HG02884 (cell line): ENCODE measurements around the gene ZFP57.

Source experiments
- ATAC-seq: cut with Tn5 transposase; IDR thresholded peaks from one replicate; pipeline ENCODE4 v1.9.1; 2021; ENCODE audit warnings: mild to moderate bottlenecking, moderate library complexity; ENCODE audit not compliant: unreplicated experiment

The ZFP57 gene

DNA sequence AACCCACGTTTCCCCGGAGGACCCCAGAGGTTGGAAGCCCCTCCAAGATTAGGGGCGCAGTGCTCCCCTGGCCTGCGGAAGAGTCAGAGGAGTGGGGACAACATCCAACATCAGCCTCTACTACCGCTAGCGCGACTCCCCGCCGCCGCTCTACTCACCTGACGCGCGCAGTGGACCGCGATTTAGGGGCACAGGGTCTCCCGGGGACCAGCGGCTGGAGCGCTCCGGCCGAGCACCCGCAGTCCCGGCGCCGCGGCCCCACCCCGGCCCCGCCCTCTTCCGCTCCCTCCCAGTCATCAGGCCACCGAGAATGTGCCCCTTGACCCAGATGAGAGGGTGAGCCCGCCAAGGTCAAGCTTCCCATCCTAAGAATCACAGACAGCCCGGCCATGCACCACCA is at the start of gene ZFP57:
ZFP57 (minus strand) TSS at position 249 of the 400 bp plus-strand sequence. CDS start 4,149 bp downstream, outside the sequence.
- no peak for ATAC-seq

DNA sequence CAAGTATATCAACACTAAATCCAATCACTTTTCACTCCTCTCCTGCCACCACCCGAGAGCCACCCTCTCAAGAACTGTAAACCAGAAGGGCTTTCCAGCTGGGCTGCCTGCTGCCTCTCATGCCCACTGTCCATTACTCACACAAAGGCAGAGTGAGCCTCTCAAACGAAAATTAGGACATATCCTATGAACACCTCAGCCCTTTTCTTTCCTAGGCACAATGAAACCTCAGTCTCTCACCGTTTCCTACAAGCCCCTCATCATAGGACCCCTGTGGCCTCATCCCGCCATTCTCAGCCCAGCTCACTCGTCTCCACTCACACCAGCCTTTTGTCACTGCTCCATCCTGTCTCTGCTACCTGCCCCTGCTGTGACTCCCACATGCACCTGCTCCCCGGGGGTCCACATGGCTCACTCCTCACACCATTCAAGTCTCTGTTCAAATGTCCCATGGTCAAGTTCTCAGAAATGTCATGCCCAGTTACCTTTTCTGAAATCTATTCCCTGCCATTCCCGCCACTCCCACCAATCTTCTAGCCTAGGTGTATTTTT is 49.7 kb upstream of the ZFP57 start:
- ATAC-seq: no peak

DNA sequence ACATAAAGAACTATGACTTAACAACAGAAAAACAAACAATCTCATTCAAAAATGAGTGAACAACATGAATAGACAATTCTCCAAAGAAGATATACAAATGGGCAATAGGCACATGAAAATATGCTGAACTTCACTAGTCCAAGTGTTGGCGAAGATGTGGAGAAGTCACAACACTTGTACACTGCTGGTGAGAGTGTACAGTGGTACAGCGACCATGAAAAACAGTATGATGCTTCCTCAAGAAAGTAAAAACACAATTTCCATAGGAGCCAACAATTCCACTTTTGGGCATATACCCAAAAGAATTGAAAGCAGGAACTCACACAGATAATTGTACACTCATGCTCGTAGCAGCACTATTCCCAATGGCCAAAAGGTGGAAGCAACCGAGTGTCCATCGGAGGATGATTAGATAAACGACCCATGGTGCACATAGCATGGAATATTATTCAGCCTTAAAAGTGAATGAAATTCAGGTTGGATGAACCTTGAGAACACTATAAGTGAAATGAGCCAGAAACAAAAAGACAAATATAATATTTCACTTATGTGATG is 48.9 kb upstream of the ZFP57 start:
- ATAC-seq: no peak

DNA sequence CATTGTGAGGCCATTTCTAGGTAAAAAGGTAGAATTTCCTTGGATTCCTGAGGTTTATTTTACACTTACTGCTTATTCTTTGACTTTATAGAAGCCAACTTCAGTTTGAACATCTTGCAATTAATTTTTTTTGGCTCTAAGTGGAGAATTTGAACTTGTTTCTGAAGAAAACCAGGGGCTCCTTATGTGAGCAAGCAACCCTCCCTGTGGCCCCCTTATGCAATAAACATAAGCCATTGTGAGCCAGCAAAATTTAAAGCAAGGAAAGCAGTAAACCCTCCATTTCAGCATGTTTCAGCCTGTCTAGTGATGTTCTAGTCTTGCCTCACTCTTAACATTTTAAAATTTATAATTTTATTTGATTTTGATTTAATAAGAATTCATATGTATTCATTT is 47.9 kb upstream of the ZFP57 start:
- no peak for ATAC-seq

DNA sequence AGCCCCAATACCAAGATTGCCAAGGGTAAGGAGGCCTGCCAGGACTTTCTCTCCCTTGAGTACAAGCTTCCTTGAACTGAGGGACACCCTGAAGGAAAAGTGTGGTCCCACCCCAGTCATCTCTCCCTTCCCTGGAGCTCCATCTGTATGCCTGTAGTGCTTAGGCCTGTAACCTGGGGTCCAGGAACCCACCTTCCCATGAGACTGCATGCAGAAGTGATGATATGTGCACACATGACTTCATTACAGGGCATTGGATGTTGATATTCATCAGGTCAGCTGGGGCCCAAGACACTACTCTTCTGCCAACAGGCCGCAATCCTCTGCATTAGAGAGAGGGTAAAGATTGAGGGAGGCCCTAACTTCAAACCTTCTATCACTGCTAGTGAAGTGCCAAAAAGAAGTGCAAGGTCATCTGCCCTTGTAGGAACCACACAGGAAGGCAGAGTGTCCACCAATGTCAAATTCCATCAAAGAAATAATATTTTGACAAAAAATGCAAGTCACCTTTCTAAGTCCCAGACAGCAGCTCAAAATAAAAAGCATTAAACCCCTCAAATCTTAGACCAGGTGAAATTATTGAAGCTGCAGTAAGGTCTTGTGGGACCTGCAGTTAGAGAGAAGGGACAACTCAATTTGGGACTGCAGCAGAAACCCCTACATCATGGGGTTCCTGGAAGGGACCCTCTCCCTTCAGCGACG is 47.4 kb upstream of the ZFP57 start:
- no peak for ATAC-seq

DNA sequence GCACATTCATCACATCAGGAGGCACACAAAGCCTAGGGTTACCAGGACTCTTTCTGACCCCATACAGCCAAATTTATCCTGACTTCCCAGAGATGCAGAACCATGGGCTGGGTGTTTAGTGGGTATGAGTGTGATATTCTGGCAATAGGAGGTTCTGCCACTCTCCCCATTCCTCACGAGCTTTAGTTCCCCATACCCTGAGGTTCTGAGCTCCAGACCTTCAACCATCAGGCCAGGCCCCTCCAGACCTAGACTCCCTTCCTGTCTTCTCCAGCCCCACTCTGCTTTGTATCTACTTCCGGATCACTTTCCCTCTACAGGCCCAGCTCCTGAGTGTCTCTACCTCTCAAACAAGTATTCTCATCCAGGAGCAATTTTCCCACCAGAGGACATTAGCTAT is 46.7 kb upstream of the ZFP57 start:
- no peak for ATAC-seq

DNA sequence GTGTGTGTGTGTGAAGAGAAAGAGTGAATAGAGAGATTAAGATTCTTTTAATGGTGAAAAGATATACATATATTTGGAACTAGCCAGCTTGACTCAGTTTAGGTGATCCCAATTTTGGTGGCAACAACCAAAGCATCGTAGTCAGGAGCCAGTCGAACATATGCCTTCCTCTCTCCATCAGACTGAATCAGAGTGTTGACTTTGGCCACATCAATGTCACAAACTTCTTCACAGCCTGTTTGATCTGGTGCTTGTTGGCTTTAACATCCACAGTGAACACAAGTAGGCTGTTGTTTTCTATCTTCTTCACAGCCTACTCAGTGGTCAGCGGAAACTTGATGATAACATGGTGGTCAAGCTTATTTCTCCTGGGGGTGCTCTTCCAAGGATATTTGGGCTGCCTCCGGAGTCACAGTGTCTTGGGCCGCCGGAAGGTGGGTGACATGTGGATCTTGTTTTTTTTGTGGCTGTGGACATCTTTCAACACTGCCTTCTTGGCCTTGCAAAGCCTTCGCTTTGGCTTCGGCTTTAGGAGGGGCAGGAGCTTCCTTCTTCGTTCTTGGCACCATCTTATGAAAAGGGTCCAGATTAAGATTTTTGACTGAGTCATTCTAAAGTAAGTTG is 45.7 kb upstream of the ZFP57 start:
- ATAC-seq: no peak

DNA sequence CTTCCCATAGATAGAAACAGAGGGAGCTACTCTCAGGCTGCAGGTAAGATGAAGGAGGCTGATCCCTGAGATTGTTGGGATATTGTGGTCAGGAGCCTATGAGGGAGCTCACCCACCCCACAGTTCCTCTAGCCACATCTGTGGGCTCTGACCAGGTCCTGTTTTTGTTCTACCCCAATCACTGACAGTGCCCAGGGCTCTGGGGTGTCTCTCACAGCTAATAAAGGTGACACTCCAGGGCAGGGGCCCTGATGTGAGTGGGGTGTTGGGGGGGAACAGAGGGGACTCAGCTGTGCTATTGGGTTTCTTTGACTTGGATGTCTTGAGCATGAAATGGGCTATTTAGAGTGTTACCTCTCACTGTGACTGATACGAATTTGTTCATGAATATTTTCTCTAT is 45.0 kb upstream of the ZFP57 start:
- no peak for ATAC-seq

DNA sequence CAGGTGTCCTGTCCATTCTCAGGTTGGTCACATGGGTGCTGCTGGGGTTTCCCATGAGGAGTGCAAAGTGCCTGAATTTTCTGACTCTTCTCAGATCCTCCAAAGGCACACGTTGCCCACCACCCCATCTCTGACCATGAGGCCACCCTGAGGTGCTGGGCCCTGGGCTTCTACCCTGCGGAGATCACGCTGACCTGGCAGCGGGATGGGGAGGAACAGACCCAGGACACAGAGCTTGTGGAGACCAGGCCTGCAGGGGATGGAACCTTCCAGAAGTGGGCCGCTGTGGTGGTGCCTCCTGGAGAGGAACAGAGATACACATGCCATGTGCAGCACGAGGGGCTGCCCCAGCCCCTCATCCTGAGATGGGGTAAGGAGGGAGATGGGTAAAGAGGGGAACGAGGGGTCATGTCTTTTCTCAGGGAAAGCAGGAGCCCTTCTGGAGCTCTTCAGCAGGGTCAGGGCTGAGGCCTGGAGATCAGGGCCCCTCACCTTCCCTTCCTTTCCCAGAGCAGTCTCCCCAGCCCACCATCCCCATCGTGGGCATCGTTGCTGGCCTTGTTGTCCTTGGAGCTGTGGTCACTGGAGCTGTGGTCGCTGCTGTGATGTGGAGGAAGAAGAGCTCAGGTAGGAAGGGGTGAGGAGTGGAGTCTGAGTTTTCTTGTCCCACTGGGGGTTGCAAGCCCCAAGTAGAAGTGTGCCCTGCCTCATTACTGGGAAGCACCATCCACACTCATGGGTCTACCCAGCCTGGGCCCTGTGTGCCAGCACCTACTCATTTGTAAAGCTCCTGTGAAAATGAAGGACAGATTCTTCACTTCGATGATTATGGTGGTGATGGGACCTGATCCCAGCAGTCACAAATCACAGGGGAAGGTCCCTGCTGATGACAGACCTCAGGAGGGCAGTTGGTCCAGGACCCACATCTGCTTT is 44.3 kb upstream of the ZFP57 start:
- ATAC-seq: no peak

DNA sequence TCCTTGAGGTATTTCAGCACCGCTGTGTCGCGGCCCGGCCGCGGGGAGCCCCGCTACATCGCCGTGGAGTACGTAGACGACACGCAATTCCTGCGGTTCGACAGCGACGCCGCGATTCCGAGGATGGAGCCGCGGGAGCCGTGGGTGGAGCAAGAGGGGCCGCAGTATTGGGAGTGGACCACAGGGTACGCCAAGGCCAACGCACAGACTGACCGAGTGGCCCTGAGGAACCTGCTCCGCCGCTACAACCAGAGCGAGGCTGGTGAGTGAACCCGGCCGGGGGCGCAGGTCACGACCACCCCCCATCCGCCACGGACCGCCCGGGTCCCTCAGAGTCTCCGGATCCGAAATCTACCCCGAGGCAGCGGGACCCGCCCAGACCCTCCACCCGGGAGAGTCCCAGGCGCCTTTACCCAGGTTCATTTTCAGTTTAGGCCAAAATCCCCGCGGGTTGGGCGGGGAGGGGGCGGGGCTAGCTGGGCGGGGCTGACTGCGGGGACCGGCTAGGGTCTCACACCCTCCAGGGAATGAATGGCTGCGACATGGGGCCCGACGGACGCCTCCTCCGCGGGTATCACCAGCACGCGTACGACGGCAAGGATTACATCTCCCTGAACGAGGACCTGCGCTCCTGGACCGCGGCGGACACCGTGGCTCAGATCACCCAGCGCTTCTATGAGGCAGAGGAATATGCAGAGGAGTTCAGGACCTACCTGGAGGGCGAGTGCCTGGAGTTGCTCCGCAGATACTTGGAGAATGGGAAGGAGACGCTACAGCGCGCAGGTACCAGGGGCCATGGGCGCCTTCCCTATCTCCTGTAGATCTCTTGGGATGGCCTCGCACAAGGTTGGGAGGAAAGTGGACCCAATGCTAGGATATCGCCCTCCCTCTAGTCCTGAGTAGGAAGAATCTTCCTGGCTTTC is 43.0 kb upstream of the ZFP57 start:
- no peak for ATAC-seq

DNA sequence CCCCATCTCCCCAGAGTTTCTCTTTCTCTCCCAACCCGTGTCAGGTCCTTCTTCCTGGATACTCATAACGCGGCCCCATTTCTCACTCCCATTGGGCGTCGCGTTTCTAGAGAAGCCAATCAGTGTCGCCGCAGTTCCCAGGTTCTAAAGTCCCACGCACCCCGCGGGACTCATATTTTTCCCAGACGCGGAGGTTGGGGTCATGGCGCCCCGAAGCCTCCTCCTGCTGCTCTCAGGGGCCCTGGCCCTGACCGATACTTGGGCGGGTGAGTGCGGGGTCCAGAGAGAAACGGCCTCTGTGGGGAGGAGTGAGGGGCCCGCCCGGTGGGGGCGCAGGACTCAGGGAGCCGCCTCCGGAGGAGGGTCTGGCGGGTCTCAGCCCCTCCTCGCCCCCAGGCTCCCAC is 42.3 kb upstream of the ZFP57 start, which contains the start of gene HLA-F:
HLA-F (plus strand) TSS at position 173 of the 404 bp plus-strand sequence; CDS start at position 203, 30 bp downstream.
- peak; percentile 91 for ATAC-seq

DNA sequence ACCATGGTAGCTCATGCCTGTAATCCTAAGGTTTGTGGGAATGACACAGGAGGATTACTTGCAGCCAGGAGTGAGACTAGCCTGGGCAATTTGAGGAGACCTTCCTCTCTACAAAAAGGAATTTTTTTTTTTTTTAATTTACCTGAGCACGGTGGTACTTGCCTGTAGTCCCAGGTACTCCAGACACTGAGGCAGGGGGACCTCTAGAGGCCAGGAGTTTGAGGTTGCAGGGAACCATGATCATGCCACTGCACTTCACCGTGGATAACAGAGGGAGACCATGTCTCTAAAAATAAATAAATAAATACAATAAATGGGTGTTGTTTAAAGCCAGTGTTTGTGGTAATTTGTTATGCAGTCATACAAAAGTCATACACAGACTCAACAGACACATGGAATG is 39.9 kb upstream of the ZFP57 start:
- no peak for ATAC-seq

DNA sequence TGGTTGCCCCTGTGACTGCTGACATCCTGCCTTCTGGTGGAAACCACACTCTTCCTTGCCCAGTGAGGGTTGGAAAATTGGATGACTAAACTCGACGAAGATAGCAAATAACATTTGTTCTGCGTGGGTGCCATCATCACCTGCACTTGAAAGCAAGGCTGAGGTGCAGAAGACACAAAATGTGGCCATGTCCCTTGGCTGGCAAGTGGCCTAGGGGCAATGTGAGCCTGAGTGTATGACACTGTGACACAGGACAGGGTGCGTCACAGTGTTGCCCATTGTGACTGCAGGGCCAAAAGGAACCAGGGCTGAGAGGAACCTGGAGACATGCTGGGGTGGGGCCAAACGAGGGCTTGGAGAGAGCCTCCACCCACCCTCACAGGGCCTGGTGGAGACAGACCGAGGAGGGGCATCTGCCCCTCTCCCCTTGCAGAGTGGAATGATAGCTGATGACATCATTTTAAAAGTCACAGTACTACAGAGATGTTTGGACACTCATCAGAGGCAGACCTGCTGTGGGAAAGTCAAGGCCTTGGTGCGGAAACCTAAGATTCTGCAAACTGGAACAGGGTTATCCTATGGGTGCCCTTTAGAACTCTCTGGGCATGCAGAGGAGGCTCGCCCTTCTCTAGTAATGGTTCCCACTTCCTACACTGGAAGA is 29.5 kb upstream of the ZFP57 start:
- no peak for ATAC-seq

DNA sequence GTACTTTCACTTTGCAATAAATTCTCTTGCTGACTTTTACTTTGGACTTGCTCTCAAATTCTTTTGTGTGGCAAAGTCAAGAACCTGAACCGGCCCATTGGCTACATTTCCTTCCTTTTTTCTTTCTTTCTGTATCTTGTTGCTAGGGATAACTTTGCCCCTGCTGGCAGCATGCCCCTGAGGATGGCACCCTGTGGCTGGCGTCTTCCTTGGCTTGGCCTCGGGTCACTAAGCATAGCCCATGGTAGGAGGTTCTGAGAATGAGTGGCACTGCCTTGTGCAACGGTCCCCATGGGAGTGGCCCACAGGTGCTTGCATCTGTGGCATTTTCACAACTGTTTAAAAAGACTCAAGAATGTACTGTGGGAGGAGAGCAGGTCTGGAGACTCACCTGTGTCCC is 28.2 kb upstream of the ZFP57 start:
- no peak for ATAC-seq

DNA sequence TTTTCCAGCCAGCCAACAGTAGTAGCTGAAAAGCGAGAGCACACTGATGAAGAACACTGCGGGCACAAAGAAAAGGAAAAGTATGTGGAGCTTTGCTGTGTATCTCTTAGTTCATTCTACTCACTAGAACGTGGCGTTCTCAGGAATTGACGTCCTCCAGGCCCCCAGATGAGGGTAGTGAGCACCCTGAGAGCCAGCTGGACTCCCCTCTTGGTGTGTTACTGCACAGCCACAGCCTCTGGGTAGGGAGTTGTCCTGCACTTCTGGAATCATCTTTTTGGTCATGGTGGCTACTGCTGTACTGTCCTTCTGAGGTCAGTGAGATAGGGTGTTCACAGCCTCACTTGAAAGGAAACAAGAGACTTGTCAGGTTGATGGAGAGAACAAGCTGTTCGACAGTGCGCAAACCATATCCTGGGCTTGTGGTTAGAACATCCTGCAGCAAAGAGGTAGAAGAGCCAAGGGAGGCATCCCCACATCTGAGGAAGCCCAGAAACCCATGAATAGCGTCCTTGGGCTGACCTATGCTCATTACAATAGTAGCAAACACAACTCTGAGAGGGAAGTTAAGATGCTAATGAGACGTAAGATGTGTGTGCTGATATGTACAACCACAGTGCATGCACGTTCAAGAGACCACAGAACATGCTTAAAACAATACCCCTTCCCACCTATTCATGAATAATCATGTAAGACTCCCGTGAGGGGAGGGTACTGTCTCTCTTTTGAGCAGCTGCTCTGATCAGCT is 27.7 kb upstream of the ZFP57 start:
- no peak for ATAC-seq

DNA sequence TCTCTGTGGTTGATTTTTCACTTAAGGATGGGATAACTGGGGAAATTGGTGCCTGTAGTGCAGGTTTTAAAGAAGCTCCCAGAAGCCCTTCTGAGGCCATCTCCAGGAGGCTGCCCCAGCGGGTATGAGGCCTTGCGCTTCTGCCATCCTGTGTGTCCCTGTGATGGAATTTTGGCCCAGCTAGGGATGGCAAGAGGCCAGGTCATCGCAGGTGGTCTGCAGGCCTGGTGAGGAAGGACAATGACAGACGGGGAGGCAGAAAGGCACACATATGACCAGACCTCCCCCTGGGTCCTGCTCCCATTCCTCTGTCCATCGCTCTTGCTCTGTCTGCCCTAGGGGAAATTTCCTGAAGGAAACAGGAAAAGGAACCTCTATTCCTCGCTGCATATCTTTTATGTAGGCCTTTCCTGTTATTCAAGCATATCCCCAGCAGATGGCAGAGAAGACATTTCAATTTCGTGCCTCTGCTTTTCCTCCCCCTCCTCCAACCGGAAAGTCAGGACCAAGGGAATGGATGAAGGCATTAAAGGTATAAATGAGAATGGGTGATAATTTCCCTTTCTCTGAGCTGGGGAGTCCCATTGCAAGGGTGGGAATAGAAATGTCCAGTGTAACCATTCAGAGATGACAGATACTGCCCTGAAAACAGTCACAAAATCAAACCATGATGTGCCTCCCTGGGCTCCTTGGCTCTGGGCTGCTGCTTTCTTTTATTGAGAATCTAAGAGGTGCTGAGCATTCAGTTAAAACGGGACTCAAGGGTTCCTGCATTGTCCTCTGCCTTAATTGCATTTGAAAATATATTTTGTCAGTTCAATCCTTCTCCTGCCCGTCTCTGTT is 24.7 kb upstream of the ZFP57 start:
- ATAC-seq: no peak

DNA sequence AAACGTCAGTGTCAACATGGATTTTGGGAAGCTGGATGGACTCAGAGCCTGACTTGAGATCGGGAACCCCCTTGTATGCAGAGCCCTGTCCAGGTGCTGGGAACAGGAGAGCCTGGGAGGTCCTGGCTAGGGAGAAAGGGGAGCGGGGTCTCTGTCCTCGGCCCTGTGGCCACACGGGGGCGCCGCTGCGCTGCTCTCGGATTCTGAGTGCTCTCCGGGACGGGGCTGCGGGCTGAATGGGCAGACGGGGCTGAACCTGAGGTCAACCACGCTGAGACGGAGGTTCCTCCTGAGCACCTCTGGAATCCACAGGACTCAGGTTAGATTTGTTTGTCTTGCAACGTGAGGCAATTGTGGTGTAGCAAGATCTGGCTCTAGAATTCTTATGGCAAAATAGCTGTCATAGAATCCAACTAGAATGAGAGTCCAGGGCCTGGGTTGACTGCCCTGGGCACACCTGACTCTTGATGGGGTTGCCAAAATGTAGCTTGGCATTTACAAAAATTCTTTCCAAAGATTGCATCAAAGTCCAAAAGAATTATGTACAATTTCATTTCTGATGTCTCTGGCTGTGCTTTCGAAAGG is 21.7 kb upstream of the ZFP57 start:
- no peak for ATAC-seq
